Measurements from ENCODE around the gene RHEB. TPM values are rescaled to one million over a fixed set of nuclear protein-coding genes. Genes with fewer than 3 reads are reported as not detected.

RHEB gene
- total RNA-seq, 1 donor from 2014 or later, result 157 TPM

DNA sequence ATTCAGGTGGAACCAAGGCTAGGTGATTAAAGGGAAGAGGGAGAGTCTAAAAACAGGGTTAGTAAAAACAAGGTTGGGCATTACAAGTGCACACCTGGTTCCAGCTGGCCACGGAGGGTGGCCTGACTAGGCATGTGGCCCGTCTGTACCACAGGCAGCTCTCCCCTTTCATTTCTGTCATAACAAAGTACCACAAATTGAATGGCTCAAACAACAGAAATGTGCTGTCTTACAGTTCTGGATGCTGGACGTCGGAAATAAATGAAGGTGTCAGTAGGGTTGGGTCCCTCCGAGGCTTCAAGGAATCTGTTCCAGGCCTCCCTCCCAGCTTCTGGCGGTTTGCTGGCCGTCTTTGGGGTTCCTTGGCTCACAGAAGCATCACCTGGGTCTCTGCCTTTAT, 96.5 kb downstream of the RHEB start:
- TF ChIP-seq, protein P1, sequence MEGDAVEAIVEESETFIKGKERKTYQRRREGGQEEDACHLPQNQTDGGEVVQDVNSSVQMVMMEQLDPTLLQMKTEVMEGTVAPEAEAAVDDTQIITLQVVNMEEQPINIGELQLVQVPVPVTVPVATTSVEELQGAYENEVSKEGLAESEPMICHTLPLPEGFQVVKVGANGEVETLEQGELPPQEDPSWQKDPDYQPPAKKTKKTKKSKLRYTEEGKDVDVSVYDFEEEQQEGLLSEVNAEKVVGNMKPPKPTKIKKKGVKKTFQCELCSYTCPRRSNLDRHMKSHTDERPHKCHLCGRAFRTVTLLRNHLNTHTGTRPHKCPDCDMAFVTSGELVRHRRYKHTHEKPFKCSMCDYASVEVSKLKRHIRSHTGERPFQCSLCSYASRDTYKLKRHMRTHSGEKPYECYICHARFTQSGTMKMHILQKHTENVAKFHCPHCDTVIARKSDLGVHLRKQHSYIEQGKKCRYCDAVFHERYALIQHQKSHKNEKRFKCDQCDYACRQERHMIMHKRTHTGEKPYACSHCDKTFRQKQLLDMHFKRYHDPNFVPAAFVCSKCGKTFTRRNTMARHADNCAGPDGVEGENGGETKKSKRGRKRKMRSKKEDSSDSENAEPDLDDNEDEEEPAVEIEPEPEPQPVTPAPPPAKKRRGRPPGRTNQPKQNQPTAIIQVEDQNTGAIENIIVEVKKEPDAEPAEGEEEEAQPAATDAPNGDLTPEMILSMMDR (conservative IDR thresholded peaks at IDR 0.05; ENCODE audit: low read depth, low read length), result no peak
- no peak overlapping the region for H3K4me3 ChIP-seq (ENCODE audit: low read depth, low read length)
- DNase-seq (ENCODE audit: low read depth), result no peak

DNA sequence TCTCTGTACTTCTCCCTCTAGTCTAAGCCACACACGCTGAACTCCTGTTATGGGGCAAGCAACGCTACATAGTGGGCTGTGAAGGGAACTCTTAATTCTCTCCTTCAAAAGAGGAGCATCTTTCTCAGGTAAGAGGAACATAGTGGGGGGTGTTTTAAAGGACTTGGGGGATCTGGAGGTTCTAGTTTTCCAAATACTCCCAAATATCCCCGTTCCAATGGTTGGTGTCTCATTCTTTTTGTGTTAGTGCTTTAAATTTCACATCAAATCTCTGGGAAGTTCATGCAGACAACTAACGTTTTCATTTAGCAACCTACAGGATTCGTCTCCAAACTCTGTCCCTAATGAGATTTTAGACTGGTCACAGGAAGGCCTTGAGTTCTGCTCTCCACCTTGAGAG, 97.5 kb downstream of the RHEB start:
- no peak overlapping the region for H3K4me3 ChIP-seq (ENCODE audit: low read depth, low read length)
- TF ChIP-seq, protein P1 (conservative IDR thresholded peaks at IDR 0.05; ENCODE audit: low read depth, low read length), result no peak
- no peak for DNase-seq (ENCODE audit: low read depth)

DNA sequence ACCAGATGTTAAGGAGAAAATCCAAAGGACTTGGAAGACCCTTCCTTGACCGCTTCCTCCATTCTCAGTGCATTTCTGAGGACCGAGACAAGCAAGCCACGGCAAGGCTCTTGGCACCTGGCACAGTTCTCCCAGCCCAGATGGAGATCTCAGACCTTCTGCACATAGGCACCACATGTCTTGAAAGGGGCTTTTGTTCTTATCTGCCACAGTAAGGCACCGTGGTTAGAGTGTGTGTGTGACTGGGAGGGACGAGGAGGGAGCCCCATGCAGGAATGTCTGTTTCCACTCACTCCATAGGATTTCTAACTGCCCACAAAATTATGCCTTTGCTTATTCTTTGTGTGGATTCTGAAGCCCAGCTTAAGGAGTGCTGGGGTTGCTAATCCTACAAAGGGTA, 99.6 kb downstream of the RHEB start:
- no peak overlapping the region for H3K4me3 ChIP-seq (ENCODE audit: low read depth, low read length)
- TF ChIP-seq, protein P1 (conservative IDR thresholded peaks at IDR 0.05; ENCODE audit: low read depth, low read length), result no peak
- DNase-seq (ENCODE audit: low read depth), result no peak

DNA sequence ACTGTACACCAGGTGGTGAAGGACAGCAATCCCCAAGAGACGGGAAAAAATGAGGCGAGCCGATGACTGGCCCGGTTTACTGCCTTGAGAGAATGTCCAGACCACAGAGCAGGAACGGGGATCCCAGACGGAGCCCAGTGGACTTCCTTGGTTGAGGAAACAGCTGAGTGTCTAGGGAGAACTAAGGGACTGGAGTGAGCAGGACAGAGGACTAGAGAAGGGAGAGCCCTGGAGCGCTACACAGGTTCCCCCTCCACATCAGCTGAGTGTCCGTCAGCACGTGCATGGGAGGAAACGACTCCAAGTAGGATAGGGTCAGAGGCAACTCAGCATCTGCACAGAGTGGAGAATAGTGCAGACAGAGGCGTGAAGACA, 102.8 kb downstream of the RHEB start:
- H3K4me3 ChIP-seq (ENCODE audit: low read depth, low read length), result no peak overlapping the region
- TF ChIP-seq, protein P1 (conservative IDR thresholded peaks at IDR 0.05; ENCODE audit: low read depth, low read length), result no peak
- DNase-seq (ENCODE audit: low read depth), result no peak

DNA sequence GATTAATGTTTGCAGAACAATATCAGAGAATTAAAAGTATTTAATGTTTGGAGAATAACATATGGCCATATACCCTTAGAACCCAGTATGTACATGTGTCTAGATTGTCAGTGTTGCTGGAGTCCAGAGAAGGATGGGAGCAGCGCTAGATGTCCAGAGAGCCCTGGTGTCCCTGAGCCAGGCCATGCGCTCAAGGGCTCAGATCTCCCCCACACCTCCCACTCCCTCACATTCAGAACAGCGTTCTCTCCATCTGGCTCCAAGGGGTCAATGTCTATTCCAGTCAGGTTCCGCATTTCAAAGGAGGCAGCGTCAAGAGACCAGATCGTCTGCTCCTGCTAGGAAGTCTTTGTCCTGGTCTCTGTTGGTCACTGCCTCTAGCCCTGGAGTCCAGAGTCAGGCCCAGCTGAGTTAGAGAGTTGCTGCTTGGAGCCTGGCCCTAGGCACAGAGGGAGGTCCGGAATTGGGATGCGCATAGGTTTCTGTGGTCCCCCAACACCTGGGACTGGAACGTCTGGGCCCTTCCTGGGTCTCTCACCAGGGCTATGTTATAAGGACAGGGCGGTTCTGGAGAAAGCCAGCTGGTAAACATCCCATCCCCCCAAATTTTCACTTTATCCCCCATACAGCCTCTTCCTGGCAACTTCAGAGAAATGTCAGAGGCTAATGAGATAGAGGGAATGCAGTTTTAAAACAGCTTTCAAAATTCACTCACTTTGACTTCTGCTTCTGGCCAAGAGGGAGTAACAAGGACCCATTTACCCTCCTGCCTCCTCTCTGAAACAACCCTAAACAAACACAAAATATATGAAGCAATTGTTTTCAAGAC, 103.4 kb downstream of the RHEB start:
- TF ChIP-seq, protein P1 (conservative IDR thresholded peaks at IDR 0.05; ENCODE audit: low read depth, low read length), result no peak
- no peak overlapping the region for H3K4me3 ChIP-seq (ENCODE audit: low read depth, low read length)
- DNase-seq (ENCODE audit: low read depth), result no peak

Other genes starting within 250 kb of the RHEB start
- gene NUB1, start 178.1 kb downstream of the RHEB start, total RNA-seq, result 42.6 and 70.7 TPM in 2 replicates
- gene WDR86, start 109.9 kb downstream of the RHEB start, total RNA-seq, result 0.07 and 3.1 TPM in 2 replicates
- gene CRYGN, start 79.8 kb downstream of the RHEB start, total RNA-seq, result not detected in 2 replicates

Data from epithelial cell of proximal tubule (primary cell).